ENCODE measurements around the gene OPCML. TPM values are rescaled to one million over a fixed set of nuclear protein-coding genes. Genes with fewer than 3 reads are reported as not detected.

OPCML gene
- total RNA-seq, 2 donors from 2014 or later, result under 0.01 TPM; not detected in 1

DNA sequence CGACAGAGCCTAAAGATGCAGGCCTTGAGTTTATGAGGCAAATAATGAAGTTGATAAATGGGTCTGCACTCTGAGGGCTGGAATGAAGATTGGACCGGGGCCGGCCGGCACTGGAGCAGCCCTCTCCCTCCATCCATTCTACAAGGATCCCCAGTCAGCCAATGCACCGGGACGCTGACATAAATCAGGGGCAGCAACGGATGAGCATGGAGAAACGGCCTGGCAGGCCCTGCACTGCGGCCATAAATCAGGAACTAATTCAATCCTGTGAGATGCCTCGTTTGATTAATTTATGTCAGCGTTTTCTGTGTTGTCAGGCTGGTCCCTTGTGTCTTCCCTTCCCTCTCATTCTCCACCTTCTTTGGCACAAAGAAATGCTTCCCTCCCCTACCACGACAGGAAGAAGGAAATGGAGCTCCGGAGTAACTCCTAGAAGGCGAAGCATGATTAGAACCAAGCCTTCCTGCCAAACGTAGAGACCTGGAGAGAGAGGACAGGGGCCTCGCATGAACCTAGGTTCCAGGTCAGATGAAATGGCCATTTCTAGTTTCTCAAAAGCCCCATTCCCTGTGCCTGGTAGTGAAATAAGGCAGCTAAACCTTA is 358.4 kb downstream of the OPCML start:
- Histone ChIP-seq H3K27me3 (no peaks in the 10 kb centered on the region), H3K27ac (no peak overlapping the region), H3K4me3 (no peak overlapping the region), H3K4me1 (no peaks in the 10 kb centered on the region), H3K9me3 (no peaks in the 10 kb centered on the region), H3K36me3 (replicated peaks in 1 of 2; ENCODE audit: insufficient read depth in 1 of 2, low read depth in 2 of 2) (no peaks in the 10 kb centered on the region)
- DNase-seq, result no peak
- no peak for ATAC-seq
- intact Hi-C loops (cut with DNase I), result no loop called here
- 67 to 70% methylated on average over 13 to 16 of the region's 16 CpGs for WGBS, 2 donors
- TF ChIP-seq POLR2A (IDR thresholded peaks at IDR 0.05) (no peak), CTCF (IDR thresholded peaks at IDR 0.05) (no peak)

GRCh38 chr11:133172349-133172748 is 360.0 kb downstream of the OPCML start:
- Histone ChIP-seq H3K36me3 (replicated peaks in 1 of 2; ENCODE audit: insufficient read depth in 1 of 2, low read depth in 2 of 2) (no peaks in the 10 kb centered on the region), H3K4me3 (no peak overlapping the region), H3K9me3 (no peaks in the 10 kb centered on the region), H3K27me3 (no peaks in the 10 kb centered on the region), H3K27ac (no peak overlapping the region), H3K4me1 (no peaks in the 10 kb centered on the region)
- WGBS, 2 donors, result 71 to 72% methylated on average over 5 of the region's 5 CpGs
- intact Hi-C loops (cut with DNase I), result no loop called here
- TF ChIP-seq CTCF (IDR thresholded peaks at IDR 0.05) (no peak), POLR2A (IDR thresholded peaks at IDR 0.05) (no peak)
- ATAC-seq (no peak), DNase-seq (no peak)

DNA sequence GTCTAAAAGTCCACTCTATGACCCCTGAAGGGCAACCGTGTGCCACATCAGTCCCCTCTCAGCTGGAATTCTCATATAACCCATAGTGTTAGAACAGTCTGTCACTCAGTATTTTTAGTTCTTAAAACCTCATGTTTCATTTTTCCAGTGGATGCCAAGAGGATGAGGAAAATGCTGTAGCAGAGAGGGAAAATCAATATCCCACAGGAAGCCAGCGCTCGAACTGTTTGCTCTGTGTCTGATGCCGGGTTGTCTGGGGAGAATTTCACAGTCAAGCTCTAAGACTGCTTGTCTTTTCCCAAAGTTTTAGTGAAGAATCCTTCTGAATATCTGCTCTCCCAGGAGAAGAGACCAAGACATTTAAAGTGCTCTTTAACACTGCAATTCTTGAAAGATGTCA is 360.9 kb downstream of the OPCML start:
- ATAC-seq, result no peak
- 30% methylated on average over 4 of the region's 4 CpGs for WGBS, 2 donors
- TF ChIP-seq POLR2A (IDR thresholded peaks at IDR 0.05) (no peak), CTCF (IDR thresholded peaks at IDR 0.05) (no peak)
- intact Hi-C loops (cut with DNase I), result no loop called here
- Histone ChIP-seq H3K9me3 (no peaks in the 10 kb centered on the region), H3K4me3 (no peak overlapping the region), H3K27ac (no peak overlapping the region), H3K4me1 (no peaks in the 10 kb centered on the region), H3K36me3 (replicated peaks in 1 of 2; ENCODE audit: insufficient read depth in 1 of 2, low read depth in 2 of 2) (no peaks in the 10 kb centered on the region), H3K27me3 (no peaks in the 10 kb centered on the region)
- DNase-seq, result no peak

DNA sequence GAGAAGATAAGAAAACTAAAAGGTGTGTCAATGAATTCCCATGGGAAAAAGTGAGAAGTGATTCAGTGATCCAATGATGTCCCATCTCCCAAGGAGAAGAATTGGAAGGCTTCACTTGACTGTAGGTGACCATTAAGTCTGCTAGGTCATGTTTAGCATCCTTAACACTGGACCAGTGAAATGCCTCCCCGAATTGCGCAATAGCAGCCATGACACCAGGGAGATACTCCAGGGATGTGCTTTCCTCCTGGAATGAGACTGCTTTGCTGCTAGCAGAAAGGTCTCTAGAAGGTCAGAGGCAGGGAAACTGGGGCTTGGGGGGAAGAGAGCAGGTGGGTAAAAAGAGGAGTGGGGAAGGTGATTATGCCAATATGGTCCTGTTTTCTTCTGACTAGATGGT is 364.3 kb downstream of the OPCML start:
- Histone ChIP-seq H3K27ac (no peak overlapping the region), H3K9me3 (no peaks in the 10 kb centered on the region), H3K27me3 (no peaks in the 10 kb centered on the region), H3K4me1 (peaks cover 2% of the 10 kb centered on the region), H3K4me3 (no peak overlapping the region), H3K36me3 (replicated peaks in 1 of 2; ENCODE audit: insufficient read depth in 1 of 2, low read depth in 2 of 2) (no peaks in the 10 kb centered on the region)
- DNase-seq, result no peak
- TF ChIP-seq POLR2A (IDR thresholded peaks at IDR 0.05) (no peak), CTCF (IDR thresholded peaks at IDR 0.05) (no peak)
- 84 to 85% methylated on average over 2 of the region's 2 CpGs for WGBS, 2 donors
- intact Hi-C loops (cut with DNase I), result no loop called here
- ATAC-seq, result no peak

GRCh38 chr11:133166662-133167061 is 365.6 kb downstream of the OPCML start:
- Histone ChIP-seq H3K36me3 (replicated peaks in 1 of 2; ENCODE audit: insufficient read depth in 1 of 2, low read depth in 2 of 2) (no peaks in the 10 kb centered on the region), H3K27me3 (no peaks in the 10 kb centered on the region), H3K27ac (no peak overlapping the region), H3K4me3 (no peak overlapping the region), H3K9me3 (no peaks in the 10 kb centered on the region), H3K4me1 (peaks cover 13% of the 10 kb centered on the region)
- intact Hi-C loops (cut with DNase I), result no loop called here
- 69 to 71% methylated on average over 3 of the region's 3 CpGs for WGBS, 2 donors
- ATAC-seq (no peak), DNase-seq (no peak)
- TF ChIP-seq CTCF (IDR thresholded peaks at IDR 0.05) (no peak), POLR2A (IDR thresholded peaks at IDR 0.05) (no peak)
